ENCODE results near the gene BUB1B.

The BUB1B gene

GRCh38 chr15:40257656-40258450 lies 97.0 kb downstream of the BUB1B start:
- TF ChIP-seq, protein P1, sequence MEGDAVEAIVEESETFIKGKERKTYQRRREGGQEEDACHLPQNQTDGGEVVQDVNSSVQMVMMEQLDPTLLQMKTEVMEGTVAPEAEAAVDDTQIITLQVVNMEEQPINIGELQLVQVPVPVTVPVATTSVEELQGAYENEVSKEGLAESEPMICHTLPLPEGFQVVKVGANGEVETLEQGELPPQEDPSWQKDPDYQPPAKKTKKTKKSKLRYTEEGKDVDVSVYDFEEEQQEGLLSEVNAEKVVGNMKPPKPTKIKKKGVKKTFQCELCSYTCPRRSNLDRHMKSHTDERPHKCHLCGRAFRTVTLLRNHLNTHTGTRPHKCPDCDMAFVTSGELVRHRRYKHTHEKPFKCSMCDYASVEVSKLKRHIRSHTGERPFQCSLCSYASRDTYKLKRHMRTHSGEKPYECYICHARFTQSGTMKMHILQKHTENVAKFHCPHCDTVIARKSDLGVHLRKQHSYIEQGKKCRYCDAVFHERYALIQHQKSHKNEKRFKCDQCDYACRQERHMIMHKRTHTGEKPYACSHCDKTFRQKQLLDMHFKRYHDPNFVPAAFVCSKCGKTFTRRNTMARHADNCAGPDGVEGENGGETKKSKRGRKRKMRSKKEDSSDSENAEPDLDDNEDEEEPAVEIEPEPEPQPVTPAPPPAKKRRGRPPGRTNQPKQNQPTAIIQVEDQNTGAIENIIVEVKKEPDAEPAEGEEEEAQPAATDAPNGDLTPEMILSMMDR (conservative IDR thresholded peaks at IDR 0.05), result no peak
- no peak overlapping the region for H3K27ac ChIP-seq

DNA sequence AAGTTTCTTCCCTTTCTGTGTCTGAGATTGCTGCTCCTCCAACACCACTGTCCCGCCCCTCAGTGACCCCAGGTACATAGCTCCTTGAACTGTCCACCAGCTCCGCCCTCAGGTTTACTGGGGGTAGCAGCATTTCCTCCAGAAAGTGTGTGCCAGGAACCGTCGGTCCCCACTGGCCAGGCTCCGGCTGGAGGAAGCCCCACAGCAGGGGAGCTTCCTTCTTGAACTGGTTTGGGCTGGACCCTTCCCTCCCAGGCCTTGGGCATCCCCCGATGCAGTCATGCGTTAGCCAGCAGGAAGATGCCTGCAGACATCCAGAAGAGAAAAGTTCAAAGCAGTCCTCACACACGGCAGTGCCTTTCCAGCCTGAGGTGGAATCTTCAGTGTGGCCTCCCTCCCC lies 97.7 kb downstream of the BUB1B start:
- TF ChIP-seq, protein P1 (conservative IDR thresholded peaks at IDR 0.05), result no peak
- H3K27ac ChIP-seq, result no peak overlapping the region

DNA sequence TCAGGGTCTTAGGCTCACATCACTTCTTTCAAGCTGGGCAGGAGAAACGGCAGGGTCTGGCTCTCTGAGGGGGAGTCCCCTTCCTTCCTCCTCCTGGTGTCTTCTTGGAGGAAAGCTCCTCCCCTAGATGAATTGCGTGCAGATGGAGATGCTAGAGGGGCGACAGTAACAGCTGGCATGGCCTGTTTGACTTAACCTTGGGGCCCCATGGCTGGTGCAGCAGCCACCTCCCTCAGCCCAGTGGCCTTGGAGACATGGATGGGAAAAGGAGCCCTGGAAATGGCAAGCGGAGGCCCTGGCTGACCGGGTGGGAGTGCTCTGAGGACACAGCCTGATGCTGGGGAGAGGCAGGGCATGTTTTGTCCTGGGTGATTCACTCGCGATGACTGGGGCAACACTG lies 98.2 kb downstream of the BUB1B start:
- TF ChIP-seq, protein P1 (conservative IDR thresholded peaks at IDR 0.05), result no peak
- H3K27ac ChIP-seq, result no peak overlapping the region

GRCh38 chr15:40263024-40263754 lies 102.3 kb downstream of the BUB1B start:
- TF ChIP-seq, protein P1 (conservative IDR thresholded peaks at IDR 0.05), result no peak
- H3K27ac ChIP-seq, result no peak overlapping the region

GRCh38 chr15:40264321-40265153 lies 103.7 kb downstream of the BUB1B start:
- TF ChIP-seq, protein P1 (conservative IDR thresholded peaks at IDR 0.05), result no peak
- H3K27ac ChIP-seq, result no peak overlapping the region

GRCh38 chr15:40265355-40265754 lies 104.5 kb downstream of the BUB1B start:
- H3K27ac ChIP-seq, result no peak overlapping the region
- TF ChIP-seq, protein P1 (conservative IDR thresholded peaks at IDR 0.05), result no peak

DNA sequence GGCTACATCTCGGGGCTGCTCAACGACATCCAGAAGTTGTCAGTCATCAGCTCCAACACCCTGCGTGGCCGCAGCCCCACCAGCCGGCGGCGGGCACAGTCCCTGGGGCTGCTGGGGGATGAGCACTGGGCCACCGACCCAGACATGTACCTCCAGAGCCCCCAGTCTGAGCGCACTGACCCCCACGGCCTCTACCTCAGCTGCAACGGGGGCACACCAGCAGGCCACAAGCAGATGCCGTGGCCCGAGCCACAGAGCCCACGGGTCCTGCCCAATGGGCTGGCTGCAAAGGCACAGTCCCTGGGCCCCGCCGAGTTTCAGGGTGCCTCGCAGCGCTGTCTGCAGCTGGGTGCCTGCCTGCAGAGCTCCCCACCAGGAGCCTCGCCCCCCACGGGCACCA lies 105.0 kb downstream of the BUB1B start:
- H3K27ac ChIP-seq, result no peak overlapping the region
- TF ChIP-seq, protein P1 (conservative IDR thresholded peaks at IDR 0.05), result no peak
